Measurements from ENCODE around the gene HECW1.

HECW1 gene

GRCh38 chr7:43405948-43406347 lies 293.5 kb downstream of the HECW1 start:
- DNase-seq: no peak

GRCh38 chr7:43406961-43407360 lies 294.5 kb downstream of the HECW1 start:
- DNase-seq: no peak

- DNase-seq: no peak
Measured at GRCh38 chr7:43408981-43409380, 296.5 kb downstream of the HECW1 start.

GRCh38 chr7:43417455-43417854 lies 305.0 kb downstream of the HECW1 start:
- DNase-seq: no peak

GRCh38 chr7:43430411-43430810 lies 318.0 kb downstream of the HECW1 start:
- DNase-seq: no peak

- no peak for DNase-seq
Measured at GRCh38 chr7:43431020-43431595, 318.7 kb downstream of the HECW1 start.

- no peak for DNase-seq
Measured at GRCh38 chr7:43433639-43434038, 321.2 kb downstream of the HECW1 start.

GRCh38 chr7:43437001-43437400 lies 324.6 kb downstream of the HECW1 start:
- no peak for DNase-seq

GRCh38 chr7:43438897-43439479 lies 326.5 kb downstream of the HECW1 start:
- no peak for DNase-seq

- DNase-seq: peak in 5 of 51 donors; percentile 8 to 37 (median 11)
Measured at GRCh38 chr7:43439631-43440401, 327.4 kb downstream of the HECW1 start.

GRCh38 chr7:43441231-43442130 lies 329.0 kb downstream of the HECW1 start:
- DNase-seq: no peak

- DNase-seq: no peak
Measured at GRCh38 chr7:43443381-43443780, 330.9 kb downstream of the HECW1 start.

- DNase-seq: no peak
Measured at GRCh38 chr7:43444711-43445578, 332.5 kb downstream of the HECW1 start.

- DNase-seq: no peak
Measured at GRCh38 chr7:43449577-43449976, 337.1 kb downstream of the HECW1 start.

- no peak for DNase-seq
Measured at GRCh38 chr7:43450894-43451293, 338.4 kb downstream of the HECW1 start.

GRCh38 chr7:43454936-43455518 lies 342.6 kb downstream of the HECW1 start:
- DNase-seq: peak in 2 of 51 donors; percentile 36 to 52

- peak in 10 of 51 donors; percentile 4 to 28 (median 12) for DNase-seq
Measured at GRCh38 chr7:43456200-43456599, 343.8 kb downstream of the HECW1 start.

GRCh38 chr7:43458330-43459018 lies 346.0 kb downstream of the HECW1 start:
- no peak for DNase-seq

GRCh38 chr7:43459019-43459337 lies 346.5 kb downstream of the HECW1 start:
- DNase-seq: no peak

All from hypothalamus (tissue), 51 donors.